Right lobe of liver (tissue), 4 donors: Measurements from ENCODE around the gene DENND2A.

ENCODE experiments used
- POLR2A ChIP-seq: fragments of 450-650 bp; IDR thresholded peaks from one replicate; pipeline ENCODE4 v1.6.1; 2017; ENCODE audit warnings: antibody characterized with exemption, mild to moderate bottlenecking
- TF ChIP-seq, protein P1 (sequence below), 4 donors: fragments of 200-600 bp in 3 of 4; fragments of 450-650 bp in 1 of 4; IDR thresholded peaks; one replicate each; pipeline versions ENCODE4 v1.5.1 to v1.8.0; 2016 to 2022; ENCODE audit warnings: antibody characterized with exemption in 4 of 4, mild to moderate bottlenecking in 2 of 4
- donor health status: DM: no; HTN: no; CAD: no.
- donor health status: DM: no; HTN: no; CAD: no.
- donor health status: DM: no; HTN: yes; CAD: no.

DNA sequence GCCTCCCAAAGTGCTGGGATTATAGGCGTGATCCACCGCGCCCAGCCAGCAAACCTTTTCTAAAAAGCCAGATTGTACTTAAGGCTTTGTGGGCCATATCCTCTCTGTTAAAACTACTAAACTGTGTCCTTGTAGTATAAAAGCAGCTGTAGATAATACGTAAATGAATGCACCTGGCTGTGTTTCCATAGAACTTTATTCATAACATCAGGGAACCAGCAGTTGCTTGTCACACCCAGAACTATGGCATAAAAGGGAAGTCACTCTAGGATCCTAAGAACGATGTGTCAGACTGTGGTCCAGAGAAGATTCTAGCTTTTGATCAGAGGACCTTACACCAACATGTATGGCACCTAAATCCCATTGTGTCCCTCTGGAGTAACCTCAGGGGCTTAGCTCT, 63.0 kb downstream of the DENND2A start:
- TF ChIP-seq, protein P1, sequence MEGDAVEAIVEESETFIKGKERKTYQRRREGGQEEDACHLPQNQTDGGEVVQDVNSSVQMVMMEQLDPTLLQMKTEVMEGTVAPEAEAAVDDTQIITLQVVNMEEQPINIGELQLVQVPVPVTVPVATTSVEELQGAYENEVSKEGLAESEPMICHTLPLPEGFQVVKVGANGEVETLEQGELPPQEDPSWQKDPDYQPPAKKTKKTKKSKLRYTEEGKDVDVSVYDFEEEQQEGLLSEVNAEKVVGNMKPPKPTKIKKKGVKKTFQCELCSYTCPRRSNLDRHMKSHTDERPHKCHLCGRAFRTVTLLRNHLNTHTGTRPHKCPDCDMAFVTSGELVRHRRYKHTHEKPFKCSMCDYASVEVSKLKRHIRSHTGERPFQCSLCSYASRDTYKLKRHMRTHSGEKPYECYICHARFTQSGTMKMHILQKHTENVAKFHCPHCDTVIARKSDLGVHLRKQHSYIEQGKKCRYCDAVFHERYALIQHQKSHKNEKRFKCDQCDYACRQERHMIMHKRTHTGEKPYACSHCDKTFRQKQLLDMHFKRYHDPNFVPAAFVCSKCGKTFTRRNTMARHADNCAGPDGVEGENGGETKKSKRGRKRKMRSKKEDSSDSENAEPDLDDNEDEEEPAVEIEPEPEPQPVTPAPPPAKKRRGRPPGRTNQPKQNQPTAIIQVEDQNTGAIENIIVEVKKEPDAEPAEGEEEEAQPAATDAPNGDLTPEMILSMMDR (IDR thresholded peaks at IDR 0.05), result no peak
- no peak for TF ChIP-seq POLR2A
